ENCODE measurements around the gene KRTAP10-11.

DNA sequence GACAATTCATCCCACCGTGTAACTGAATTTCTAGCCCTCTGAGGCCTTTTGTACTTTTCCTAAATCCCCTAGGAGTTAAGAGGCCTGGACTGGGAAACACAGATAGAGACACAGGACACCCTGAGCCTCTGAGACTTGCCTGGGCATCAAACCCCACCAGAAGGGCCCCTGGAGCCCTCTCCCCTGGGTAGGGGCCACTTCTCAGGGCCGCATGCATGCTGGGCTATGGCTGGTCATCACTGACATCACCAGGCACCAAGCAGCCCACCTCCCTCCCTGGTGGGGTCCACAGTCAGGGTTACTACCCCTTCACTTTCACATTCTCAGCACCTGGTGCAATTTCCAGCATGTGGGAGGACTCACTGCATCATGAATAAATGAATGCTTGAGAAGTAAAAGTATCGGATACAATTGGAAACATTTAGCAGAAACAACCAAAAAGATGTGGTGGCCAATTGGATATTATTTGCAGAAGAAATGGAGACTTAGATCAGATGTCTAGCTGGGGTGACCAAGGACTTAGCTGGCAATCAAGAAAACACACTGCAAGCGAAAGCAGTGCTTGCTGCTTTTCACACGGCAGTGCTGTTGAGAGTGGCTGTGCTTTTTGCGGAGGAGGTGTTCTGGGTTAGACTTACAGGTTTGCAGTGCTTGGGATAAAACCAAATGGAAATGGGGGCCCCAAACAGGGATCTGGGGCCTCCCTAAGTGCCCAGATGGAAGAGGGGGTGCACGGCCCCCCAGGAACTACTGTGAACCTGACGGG, 46.8 kb upstream of the KRTAP10-11 start:
- TF ChIP-seq POLR2AphosphoS5 (IDR thresholded peaks at IDR 0.05; ENCODE audit: low read depth, low read length) (no peak), POLR2A (IDR thresholded peaks at IDR 0.05; ENCODE audit: low read depth, low read length) (no peak), TAF1 (IDR thresholded peaks at IDR 0.05; ENCODE audit: borderline replicate concordance, low read depth, low read length) (no peak)

Data from GM12892 (cell line).